ENCODE data around the gene DYNC1H1. TPM values are rescaled to one million over a fixed set of nuclear protein-coding genes. Genes with fewer than 3 reads are reported as not detected.

Gene DYNC1H1
- total RNA-seq (2021; ENCODE audit: unreplicated experiment) (361 TPM), Bru-seq, nascent RNA (percentile 86 among the genes with signal in this experiment), BruChase-seq, experiment 1, labeled RNA remaining after a 6-hour chase (percentile 98 among the genes with signal in this experiment), BruChase-seq, experiment 2, labeled RNA remaining after a 2-hour chase (percentile 95 among the genes with signal in this experiment)
- 307 and 340 TPM in 2 replicates for polyA plus RNA-seq (2012)
- long read RNA-seq, partial matches to known transcripts = 218 of 239 reads
- long read RNA-seq, other reads (novel, unspliced or antisense) = 16 of 239 reads

GRCh38 chr14:101964297-101965180, at the start of gene DYNC1H1:
DYNC1H1 (plus strand) TSS chr14:101964573; CDS start chr14:101964692, 119 bp downstream.
- no peaks in the 10 kb centered on the region for H3K9me2 ChIP-seq (ENCODE audit: insufficient read depth)
- intact Hi-C loops (cut with micrococcal nuclease) = loop anchor here (5.0 kb wide), 2 partner anchors 173 to 192 kb away; partner anchors contain the start of gene WDR20
- ChIA-PET POLR2A (interaction anchor here (0.6 to 1.6 kb wide), 2 partner anchors 11 to 1447 kb away, joined by 3 to 6 read pairs; no protein-coding TSS in a partner anchor), RAD21 (ENCODE audit: low non-redundant PET in 1 of 2, low total read pairs in 2 of 2, uncharacterized antibody in 2 of 2, unreplicated experiment in 2 of 2) (no interaction called here), CTCF (interaction anchor here (1.3 kb wide), 1 partner anchor 132 kb away, joined by 8 read pairs; no protein-coding TSS in a partner anchor)
- H3K4me2 ChIP-seq (ENCODE audit: low read length) = peak within 1 kb of the TSS; percentile 83
- peak within 1 kb of the TSS; percentile 63 to 95 for H3K4me3 ChIP-seq (replicated peaks in 1 of 2; ENCODE audit: low read depth in 1 of 2, low read length in 2 of 2)
- H3K27ac ChIP-seq (ENCODE audit: low read depth, low read length) = peak within 1 kb of the TSS; percentile 93
- no peak within 1 kb of the TSS for H2AFZ ChIP-seq (ENCODE audit: low read depth, low read length, poor library complexity, severe bottlenecking)
- H3K9ac ChIP-seq (ENCODE audit: low read length) = peak within 1 kb of the TSS; percentile 94
- no peaks in the 10 kb centered on the region for H4K20me1 ChIP-seq (ENCODE audit: insufficient read depth)
- no peaks in the 10 kb centered on the region for H3K9me3 ChIP-seq (ENCODE audit: control insufficient read depth in 1 of 2, insufficient read depth in 1 of 2, low read depth in 1 of 2, low read length in 2 of 2)
- DNase-seq (ENCODE audit: low read depth, low spot score) = peak; percentile 73
- BruUV-seq (replicated peaks) = no TSS peak
- peaks cover 49% of the 10 kb centered on the region for H3K79me2 ChIP-seq (ENCODE audit: insufficient read depth, low read length)
- H3K36me3 ChIP-seq (ENCODE audit: control insufficient read depth in 1 of 2, insufficient read depth in 2 of 2, low read length in 2 of 2) = peaks cover 0 to 4% of the 10 kb centered on the region in 2 experiments; a peak in 1 of 4 replicates
- peaks cover 23 to 49% of the 10 kb centered on the region in 2 experiments; a peak in 3 of 4 replicates for H3K4me1 ChIP-seq (ENCODE audit: control insufficient read depth in 1 of 2, insufficient read depth in 2 of 2, low read length in 2 of 2)
- peak; percentile 82 for ATAC-seq
- H3K27me3 ChIP-seq (ENCODE audit: insufficient read depth, low read length) = no peaks in the 10 kb centered on the region
- TF ChIP-seq YY1 (IDR thresholded peaks at IDR 0.05; ENCODE audit: extremely low read depth, insufficient replicate concordance, low read depth, low read length) = peak; percentile 35
- TF ChIP-seq ELF1 (IDR thresholded peaks at IDR 0.05; ENCODE audit: borderline replicate concordance, low read depth) = no peak
- peak; percentile 52; the same call in 1 of the 2 replicates for TF ChIP-seq SP1 (IDR thresholded peaks at IDR 0.05; ENCODE audit: low read depth)
- TF ChIP-seq ZBTB33 (IDR thresholded peaks at IDR 0.05; ENCODE audit: extremely low read depth, insufficient replicate concordance, low read length) = no peak
- no peak for TF ChIP-seq CTCF (IDR thresholded peaks at IDR 0.05 in 2 of 3, conservative IDR thresholded peaks at IDR 0.05 in 1 of 3; ENCODE audit: borderline replicate concordance in 1 of 3, insufficient read depth in 1 of 3, low read depth in 2 of 3, low read length in 2 of 3)
- no peak; the same call in 1 of the 2 replicates for TF ChIP-seq ZFX (IDR thresholded peaks at IDR 0.05)
- TF ChIP-seq POLR2A (IDR thresholded peaks at IDR 0.05; ENCODE audit: borderline replicate concordance, extremely low read depth, insufficient read depth, insufficient read length) = peak; percentile 90
- TF ChIP-seq SIN3A (IDR thresholded peaks at IDR 0.05; ENCODE audit: low read depth) = peak; percentile 70; the same call in 1 of the 2 replicates
- TF ChIP-seq EGR1 (IDR thresholded peaks at IDR 0.05; ENCODE audit: low read depth) = no peak
- TF ChIP-seq ATF3 (IDR thresholded peaks at IDR 0.05) = no peak
- TF ChIP-seq TCF7L2 (IDR thresholded peaks at IDR 0.05; ENCODE audit: borderline replicate concordance, extremely low read depth, insufficient read depth, insufficient read length) = peak; percentile 5
- TF ChIP-seq RAD21 (IDR thresholded peaks at IDR 0.05; ENCODE audit: low read depth) = no peak
- TF ChIP-seq FOSL1 (IDR thresholded peaks at IDR 0.05; ENCODE audit: low read depth) = no peak
- TF ChIP-seq EZH2phosphoT487 (IDR thresholded peaks at IDR 0.05; ENCODE audit: borderline replicate concordance) = no peak
- 0 out of 2 replicates have a peak, but pooled peaks have one; percentile 13 for TF ChIP-seq MAX (IDR thresholded peaks at IDR 0.05)
- TF ChIP-seq JUND (IDR thresholded peaks at IDR 0.05) = no peak
- TF ChIP-seq EZH2 (IDR thresholded peaks at IDR 0.05) = no peak
- peak; percentile 96 for TF ChIP-seq POLR2AphosphoS5 (IDR thresholded peaks at IDR 0.05; ENCODE audit: low read depth, low read length)
- no peak for TF ChIP-seq SRF (IDR thresholded peaks at IDR 0.05; ENCODE audit: low read depth)
- TF ChIP-seq CEBPB (IDR thresholded peaks at IDR 0.05; ENCODE audit: low read depth) = no peak
- no peak for TF ChIP-seq CBX3 (IDR thresholded peaks at IDR 0.05; ENCODE audit: low read depth)
- no peak for TF ChIP-seq ZNF274 (IDR thresholded peaks at IDR 0.05; ENCODE audit: low read depth, low read length)

Measured in HCT116 (cell line).